ENCODE results near the gene CHST2.

CHST2 gene

DNA sequence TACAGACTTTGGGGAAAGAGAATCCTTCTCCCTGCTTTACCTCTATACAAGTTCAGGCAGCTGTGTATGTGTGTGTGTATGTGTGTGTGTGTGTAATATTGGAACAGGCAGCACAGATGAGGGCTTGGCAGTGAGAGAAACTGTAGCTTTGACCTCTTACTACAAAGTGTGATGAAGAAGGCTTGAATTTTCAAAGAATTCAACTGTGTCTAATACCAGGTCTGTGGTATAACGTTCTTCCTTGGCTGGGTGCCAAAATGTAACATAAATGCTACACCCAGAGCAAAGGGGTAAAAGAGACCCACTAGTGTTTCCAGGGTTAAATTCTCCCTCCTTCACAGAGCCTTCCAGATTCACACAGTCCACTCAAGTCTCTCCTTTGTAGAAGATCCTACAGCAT is 51.1 kb downstream of the CHST2 start:
- no peak for DNase-seq

GRCh38 chr3:143171141-143171980 is 51.8 kb downstream of the CHST2 start:
- no peak for DNase-seq

DNA sequence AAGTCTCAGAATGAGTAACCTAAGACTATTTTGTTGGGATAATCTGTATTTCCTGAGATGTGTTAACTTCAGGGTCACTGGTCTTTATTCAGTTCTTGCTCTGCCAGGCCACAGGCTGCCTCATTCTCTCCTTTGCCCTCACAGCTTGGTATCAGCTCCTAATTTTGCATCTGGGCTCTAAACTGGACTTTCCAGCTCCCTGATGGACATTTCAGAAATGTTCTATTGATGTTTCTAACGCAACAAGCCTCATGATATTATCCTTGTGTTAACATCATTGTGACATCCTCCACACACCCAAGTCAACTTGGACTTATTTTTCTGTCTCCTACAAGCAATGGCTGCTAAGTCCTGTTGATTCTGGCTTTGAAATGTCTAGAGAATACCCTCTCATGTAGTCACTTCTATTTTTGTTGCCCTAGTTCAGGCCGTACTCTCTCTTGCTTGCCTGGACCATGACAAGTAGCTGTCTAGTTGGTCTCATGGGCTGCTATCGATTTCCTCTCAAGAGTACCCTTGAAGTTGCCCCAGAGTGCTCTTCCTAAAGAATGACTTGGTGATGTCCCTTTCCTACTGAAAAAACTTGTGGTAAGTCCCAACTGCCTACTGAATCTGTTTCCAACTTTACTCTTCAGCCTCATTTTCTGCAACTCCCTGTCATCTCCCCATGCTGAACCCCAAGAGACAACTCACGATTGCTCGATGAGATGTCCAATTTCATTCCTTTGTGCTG is 52.7 kb downstream of the CHST2 start:
- DNase-seq = no peak

DNA sequence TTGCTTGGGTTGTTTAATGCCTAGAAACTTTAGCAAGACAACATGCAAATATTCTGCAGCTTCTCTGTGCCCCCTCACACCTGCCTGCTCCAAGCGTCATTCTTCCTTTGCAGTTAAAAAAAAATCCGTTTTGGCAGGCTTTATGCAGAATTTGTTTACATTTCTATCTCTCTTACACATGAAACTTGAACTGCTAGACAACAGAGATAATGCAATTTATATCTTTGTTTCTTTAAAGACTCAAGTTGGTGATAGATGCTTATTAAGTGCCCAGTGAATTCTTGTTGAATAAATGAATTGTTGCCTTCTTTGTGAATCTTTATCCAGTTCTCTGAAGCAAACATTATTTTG is 53.2 kb downstream of the CHST2 start:
- no peak for DNase-seq

GRCh38 chr3:143173242-143173641 is 53.7 kb downstream of the CHST2 start:
- no peak for DNase-seq
